OCI-LY7 (cell line): Measurements from ENCODE around the gene LYRM4.

Experiments
- EZH2phosphoT487 ChIP-seq: fragments of 200-600 bp; sonication (generic); IDR thresholded peaks from 2 replicates; pipeline ENCODE4 v1.6.1; 2018; ENCODE audit warnings: low read depth, borderline replicate concordance, mild to moderate bottlenecking, mixed run types, antibody characterized with exemption, low read length, moderate library complexity, mixed read lengths
- TF ChIP-seq, protein P1 (sequence below): fragments of 200-600 bp; sonication (generic); conservative IDR thresholded peaks from 2 replicates; pipeline ENCODE4 v1.5.1; 2014; ENCODE audit warnings: mild to moderate bottlenecking, antibody characterized with exemption, low read length, moderate library complexity, mixed read lengths

GRCh38 chr6:5142915-5143314, 117.8 kb downstream of the LYRM4 start:
- TF ChIP-seq, protein P1, sequence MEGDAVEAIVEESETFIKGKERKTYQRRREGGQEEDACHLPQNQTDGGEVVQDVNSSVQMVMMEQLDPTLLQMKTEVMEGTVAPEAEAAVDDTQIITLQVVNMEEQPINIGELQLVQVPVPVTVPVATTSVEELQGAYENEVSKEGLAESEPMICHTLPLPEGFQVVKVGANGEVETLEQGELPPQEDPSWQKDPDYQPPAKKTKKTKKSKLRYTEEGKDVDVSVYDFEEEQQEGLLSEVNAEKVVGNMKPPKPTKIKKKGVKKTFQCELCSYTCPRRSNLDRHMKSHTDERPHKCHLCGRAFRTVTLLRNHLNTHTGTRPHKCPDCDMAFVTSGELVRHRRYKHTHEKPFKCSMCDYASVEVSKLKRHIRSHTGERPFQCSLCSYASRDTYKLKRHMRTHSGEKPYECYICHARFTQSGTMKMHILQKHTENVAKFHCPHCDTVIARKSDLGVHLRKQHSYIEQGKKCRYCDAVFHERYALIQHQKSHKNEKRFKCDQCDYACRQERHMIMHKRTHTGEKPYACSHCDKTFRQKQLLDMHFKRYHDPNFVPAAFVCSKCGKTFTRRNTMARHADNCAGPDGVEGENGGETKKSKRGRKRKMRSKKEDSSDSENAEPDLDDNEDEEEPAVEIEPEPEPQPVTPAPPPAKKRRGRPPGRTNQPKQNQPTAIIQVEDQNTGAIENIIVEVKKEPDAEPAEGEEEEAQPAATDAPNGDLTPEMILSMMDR: no peak
- no peak for TF ChIP-seq EZH2phosphoT487
